DND-41 (cell line): ENCODE results near the gene REV3L.

Experiments used
- EZH2 ChIP-seq: IDR thresholded peaks from 3 replicates; pipeline ENCODE4 v1.6.1; 2012; ENCODE audit warnings: borderline replicate concordance, low read depth, mild to moderate bottlenecking, moderate library complexity, low read length, inconsistent platforms; ENCODE audit not compliant: severe bottlenecking
- TF ChIP-seq, protein P1 (sequence below): IDR thresholded peaks from 2 replicates; pipeline ENCODE4 v1.5.1; 2012; ENCODE audit warnings: borderline replicate concordance, low read length, moderate library complexity, mild to moderate bottlenecking; ENCODE audit not compliant: poor library complexity, severe bottlenecking; ENCODE audit errors: extremely low read depth

DNA sequence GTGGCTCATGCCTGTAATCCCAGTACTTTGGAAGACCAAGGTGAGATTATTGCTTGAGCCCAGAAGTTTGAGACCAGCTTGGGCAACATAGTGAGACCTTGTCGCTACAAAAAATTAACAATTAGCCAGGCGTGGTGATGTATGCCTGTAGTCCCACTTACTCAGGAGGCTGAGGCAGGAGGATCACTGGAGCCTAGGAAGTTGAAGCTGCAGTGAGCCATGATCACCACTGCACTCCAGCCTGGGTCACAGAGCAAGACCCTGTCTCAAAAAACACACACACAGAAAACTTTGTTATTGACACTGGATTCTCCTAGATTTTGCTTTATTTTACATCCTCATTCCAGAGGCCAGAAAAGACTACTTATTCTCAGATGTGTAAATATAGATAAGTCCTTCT, 9.5 kb upstream of the REV3L start:
- no peak for TF ChIP-seq EZH2
- TF ChIP-seq, protein P1, sequence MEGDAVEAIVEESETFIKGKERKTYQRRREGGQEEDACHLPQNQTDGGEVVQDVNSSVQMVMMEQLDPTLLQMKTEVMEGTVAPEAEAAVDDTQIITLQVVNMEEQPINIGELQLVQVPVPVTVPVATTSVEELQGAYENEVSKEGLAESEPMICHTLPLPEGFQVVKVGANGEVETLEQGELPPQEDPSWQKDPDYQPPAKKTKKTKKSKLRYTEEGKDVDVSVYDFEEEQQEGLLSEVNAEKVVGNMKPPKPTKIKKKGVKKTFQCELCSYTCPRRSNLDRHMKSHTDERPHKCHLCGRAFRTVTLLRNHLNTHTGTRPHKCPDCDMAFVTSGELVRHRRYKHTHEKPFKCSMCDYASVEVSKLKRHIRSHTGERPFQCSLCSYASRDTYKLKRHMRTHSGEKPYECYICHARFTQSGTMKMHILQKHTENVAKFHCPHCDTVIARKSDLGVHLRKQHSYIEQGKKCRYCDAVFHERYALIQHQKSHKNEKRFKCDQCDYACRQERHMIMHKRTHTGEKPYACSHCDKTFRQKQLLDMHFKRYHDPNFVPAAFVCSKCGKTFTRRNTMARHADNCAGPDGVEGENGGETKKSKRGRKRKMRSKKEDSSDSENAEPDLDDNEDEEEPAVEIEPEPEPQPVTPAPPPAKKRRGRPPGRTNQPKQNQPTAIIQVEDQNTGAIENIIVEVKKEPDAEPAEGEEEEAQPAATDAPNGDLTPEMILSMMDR = no peak
